HepG2 (cell line): ENCODE measurements around the gene GREM2. TPM values are rescaled to one million over a fixed set of nuclear protein-coding genes. Genes with fewer than 3 reads are reported as not detected.

ENCODE experiments used
- ATAC-seq: fragments of 200-7000 bp; cut with Tn5 transposase; 3 replicates; pipeline ENCODE4 v1.9.1; 2020; ENCODE audit warnings: mild to moderate bottlenecking, moderate library complexity
- BruUV-seq: library from RNA; stranded (reverse); fragments of 400-500 nt; replicated peaks from 2 replicates; lab custom pipeline; 2021; lab: Mats Ljungman, UMichigan
- CTCF ChIA-PET: fragments of 300-600 bp; formaldehyde crosslinking; extraction: SDS; loops from one replicate; lab custom pipeline; 2021; ENCODE audit warnings: low total read pairs, inconsistent platforms, low intra/inter-chr PET ratio; lab: Yijun Ruan, JAX
- POLR2A ChIA-PET: fragments of 350-600 bp; sonication (Branson Sonifier 250); formaldehyde crosslinking; loops from one replicate; lab custom pipeline; 2020; ENCODE audit warnings: antibody characterized with exemption, inconsistent platforms; lab: Yijun Ruan, JAX
- DNase-seq: peaks from one replicate; pipeline ENCODE4 v3.0.0-alpha.2; 2015; ENCODE audit warnings: low spot score
- FAIRE-seq: peaks from 3 replicates; lab custom pipeline; 2011; peaks lifted over from hg19 to GRCh38; lab: Jason Lieb, UNC
- H2AFZ ChIP-seq: one replicate; pipeline ENCODE4 v1.6.1; 2011; ENCODE audit warnings: low read length, inconsistent platforms
- H3K27ac ChIP-seq: fragments of 300-600 bp; 3 replicates; pipeline ENCODE4 v1.8.0; 2011; ENCODE audit warnings: mixed run types, mild to moderate bottlenecking, mixed read lengths, low read length, inconsistent platforms; ENCODE audit not compliant: insufficient read depth; ENCODE audit errors: extremely low read length
- H3K27me3 ChIP-seq, 2 experiments: fragments of 200-600 bp in 1 of 2; 2 replicates in 1 of 2; 3 replicates in 1 of 2; pipeline versions ENCODE4 v1.6.0 to v1.8.0; 2011; ENCODE audit warnings: low read length in 2 of 2, mild to moderate bottlenecking in 2 of 2, moderate library complexity in 2 of 2, inconsistent platforms in 1 of 2; ENCODE audit not compliant: insufficient read depth in 2 of 2, control insufficient read depth in 1 of 2
- H3K36me3 ChIP-seq, 2 experiments: fragments of 200-600 bp in 1 of 2; replicated peaks in 1 of 2; 2 replicates in 1 of 2; 3 replicates in 1 of 2; pipeline versions ENCODE4 v1.5.1 to v1.8.0; 2011; ENCODE audit warnings: low read length in 2 of 2, inconsistent platforms in 1 of 2; ENCODE audit not compliant: insufficient read depth in 2 of 2, control insufficient read depth in 1 of 2
- H3K4me1 ChIP-seq: 2 replicates; pipeline ENCODE4 v1.5.1; 2012; ENCODE audit warnings: low read length, inconsistent platforms; ENCODE audit not compliant: insufficient read depth
- H3K4me2 ChIP-seq: 2 replicates; pipeline ENCODE4 v1.6.0; 2011; ENCODE audit warnings: low read depth, low read length, inconsistent platforms
- H3K4me3 ChIP-seq, 3 experiments: fragments of 200-600 bp in 1 of 3; sonication (generic), shearing (Covaris generic) in 1 of 3; replicated peaks in 1 of 3; 2 replicates each; pipeline ENCODE4 v1.5.1; 2011 to 2016; ENCODE audit warnings: low read length in 3 of 3, inconsistent platforms in 2 of 3, low read depth in 2 of 3, mild to moderate bottlenecking in 2 of 3, control low read depth in 1 of 3, mixed read lengths in 1 of 3; ENCODE audit not compliant: insufficient read depth in 1 of 3
- H3K79me2 ChIP-seq: one replicate; pipeline ENCODE4 v1.6.1; 2011; ENCODE audit warnings: low read length, inconsistent platforms; ENCODE audit not compliant: insufficient read depth
- H3K9ac ChIP-seq: 2 replicates; pipeline ENCODE4 v1.6.0; 2011; ENCODE audit warnings: mild to moderate bottlenecking, low read depth, low read length, inconsistent platforms; ENCODE audit not compliant: insufficient read depth
- H3K9me3 ChIP-seq: 2 replicates; pipeline ENCODE4 v1.5.1; 2012; ENCODE audit warnings: mild to moderate bottlenecking, low read length
- H4K20me1 ChIP-seq: 2 replicates; pipeline ENCODE4 v1.6.0; 2011; ENCODE audit warnings: inconsistent platforms, mild to moderate bottlenecking, low read length, moderate library complexity; ENCODE audit not compliant: insufficient read depth
- ATF7-NPFF ChIP-seq: sonication (generic); formaldehyde crosslinking; IDR thresholded peaks from 2 replicates; pipeline ENCODE4 v1.8.1; 2023; ENCODE audit warnings: mild to moderate bottlenecking, low read depth, missing genetic modification reagents, moderate library complexity
- KLF12 ChIP-seq: sonication (generic); formaldehyde crosslinking; IDR thresholded peaks from 2 replicates; pipeline ENCODE4 v1.4.0; 2020; ENCODE audit warnings: missing genetic modification reagents, borderline replicate concordance
- TEF ChIP-seq: sonication (generic); formaldehyde crosslinking; IDR thresholded peaks from 2 replicates; pipeline ENCODE4 v1.5.0; 2020; ENCODE audit warnings: missing genetic modification reagents
- WGBS: methylation state at CpG from one replicate; pipeline ENCODE4 v1.1.6; 2017; ENCODE audit warnings: low lambda C conversion rate; 5-methylcytosine and 5-hydroxymethylcytosine counted together
- in situ Hi-C: cut with HindIII; loops from 2 replicates; pipeline ENCODE4 v1.10.0; 2017; ENCODE audit warnings: low pct_unique_long_range_greater_than_20kb; ENCODE audit not compliant: extremely low pct_ligation_motif_present
- intact Hi-C: fragments of 100-400 bp; cut with micrococcal nuclease; formaldehyde crosslinking; loops from one replicate; pipeline ENCODE4 v1.10.0; 2022; ENCODE audit not compliant: unreplicated experiment
- polyA plus RNA-seq, 8 experiments: library from polyadenylated mRNA; depleted of rRNA in 3 of 8; stranded (reverse) in 7 of 8; unstranded in 1 of 8; fragments of >200 nt; fragmentation: Illumina TruSeq in 4 of 8; extraction: Trizol in 4 of 8; gene quantifications; 2 replicates each; pipeline versions ENCODE4 v1.2.1 to v1.2.3, GENCODE V29; 2011 to 2016; ENCODE audit warnings: low read depth in 4 of 8, missing spikeins in 1 of 8, mixed read lengths in 1 of 8; ENCODE audit not compliant: insufficient read depth in 1 of 8
- total RNA-seq, 5 experiments: library from RNA; depleted of rRNA; stranded (reverse); fragments of >200 nt; fragmentation: Illumina TruSeq; extraction: Trizol; gene quantifications; 2 replicates each; pipeline ENCODE4 v1.2.3, GENCODE V29; 2016; ENCODE audit warnings: low read depth in 1 of 5
- TF ChIP-seq, protein P1 (sequence below): sonication (generic); formaldehyde crosslinking; IDR thresholded peaks from 2 replicates; pipeline ENCODE4 v1.4.0; 2020; ENCODE audit warnings: mild to moderate bottlenecking, missing genetic modification reagents

The GREM2 gene
- total and polyA plus RNA-seq, 2 of the 13 experiments (the other 11 are each of a cell fraction or from before 2014, with no cell fraction given): 0.07 TPM; not detected in 1

- ChIA-PET POLR2A (no interaction called here), CTCF (no interaction called here)
- WGBS: 15% methylated on average over 5 of the region's 5 CpGs
- H3K9ac ChIP-seq: no peak overlapping the region
- DNase-seq: no peak
- H2AFZ ChIP-seq: no peak overlapping the region
- in situ Hi-C loops: no loop called here
- no peaks in the 10 kb centered on the region for H3K9me3 ChIP-seq
- no peak overlapping the region for H3K27ac ChIP-seq
- H3K4me3 ChIP-seq: no peak overlapping the region
- no peaks in the 10 kb centered on the region for H4K20me1 ChIP-seq
- H3K4me1 ChIP-seq: peaks cover 7% of the 10 kb centered on the region; the same call in 1 of the 2 replicates
- H3K4me2 ChIP-seq: no peak overlapping the region
- intact Hi-C loops: no loop called here
- H3K79me2 ChIP-seq: no peaks in the 10 kb centered on the region
- no peaks in the 10 kb centered on the region for H3K36me3 ChIP-seq
- no TSS peak for BruUV-seq
- FAIRE-seq: no peak
- ATAC-seq: no peak
- TF ChIP-seq KLF12 (CRISPR knock-in tag): no peak
- TF ChIP-seq, protein P1, sequence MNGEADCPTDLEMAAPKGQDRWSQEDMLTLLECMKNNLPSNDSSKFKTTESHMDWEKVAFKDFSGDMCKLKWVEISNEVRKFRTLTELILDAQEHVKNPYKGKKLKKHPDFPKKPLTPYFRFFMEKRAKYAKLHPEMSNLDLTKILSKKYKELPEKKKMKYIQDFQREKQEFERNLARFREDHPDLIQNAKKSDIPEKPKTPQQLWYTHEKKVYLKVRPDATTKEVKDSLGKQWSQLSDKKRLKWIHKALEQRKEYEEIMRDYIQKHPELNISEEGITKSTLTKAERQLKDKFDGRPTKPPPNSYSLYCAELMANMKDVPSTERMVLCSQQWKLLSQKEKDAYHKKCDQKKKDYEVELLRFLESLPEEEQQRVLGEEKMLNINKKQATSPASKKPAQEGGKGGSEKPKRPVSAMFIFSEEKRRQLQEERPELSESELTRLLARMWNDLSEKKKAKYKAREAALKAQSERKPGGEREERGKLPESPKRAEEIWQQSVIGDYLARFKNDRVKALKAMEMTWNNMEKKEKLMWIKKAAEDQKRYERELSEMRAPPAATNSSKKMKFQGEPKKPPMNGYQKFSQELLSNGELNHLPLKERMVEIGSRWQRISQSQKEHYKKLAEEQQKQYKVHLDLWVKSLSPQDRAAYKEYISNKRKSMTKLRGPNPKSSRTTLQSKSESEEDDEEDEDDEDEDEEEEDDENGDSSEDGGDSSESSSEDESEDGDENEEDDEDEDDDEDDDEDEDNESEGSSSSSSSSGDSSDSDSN: no peak
- TF ChIP-seq ATF7-NPFF (CRISPR knock-in tag): no peak
- H3K27me3 ChIP-seq: no peaks in the 10 kb centered on the region
Observed at GRCh38 chr1:240571782-240572181, 40.2 kb downstream of the GREM2 start.

- Histone ChIP-seq H3K4me3 (no peak overlapping the region), H3K27me3 (no peaks in the 10 kb centered on the region), H2AFZ (no peak overlapping the region), H3K36me3 (no peaks in the 10 kb centered on the region), H3K9ac (no peak overlapping the region), H3K79me2 (no peaks in the 10 kb centered on the region), H3K27ac (no peak overlapping the region), H3K4me1 (peaks cover 9% of the 10 kb centered on the region; the same call in 1 of the 2 replicates), H3K4me2 (no peak overlapping the region), H3K9me3 (no peaks in the 10 kb centered on the region), H4K20me1 (no peaks in the 10 kb centered on the region)
- no peak for FAIRE-seq
- BruUV-seq: no TSS peak
- ATAC-seq: no peak
- no peak for TF ChIP-seq TEF (CRISPR knock-in tag)
- CTCF ChIA-PET: no interaction called here
- intact Hi-C loops: no loop called here
- POLR2A ChIA-PET: no interaction called here
- WGBS: 5% methylated on average over 2 of the region's 2 CpGs
- in situ Hi-C loops: no loop called here
- DNase-seq: no peak
Observed at GRCh38 chr1:240567066-240567465, 44.9 kb downstream of the GREM2 start.
